Stimulated activated CD4-positive, alpha-beta T cell treated with anti-CD3 and anti-CD28 coated beads, Interleukin-1b, Interleukin-23, amount 100 ng/mL, for 24 hours (primary cell): ENCODE results near the gene TRAF2.

Experiments
- DNase-seq, 4 experiments: peaks; one replicate each; pipeline ENCODE4 v3.0.0-alpha.2; 2020; ENCODE audit warnings: low read depth in 4 of 4, low spot score in 1 of 4

TRAF2 gene

GRCh38 chr9:136847088-136847825 is 39.1 kb upstream of the TRAF2 start:
- no peak for DNase-seq

- peak; percentile 38 to 78 (median 52) for DNase-seq
Measured at GRCh38 chr9:136847826-136848392, 38.4 kb upstream of the TRAF2 start.

- DNase-seq = peak in 1 of 4 experiments; percentile 26
Measured at GRCh38 chr9:136848393-136849037, 37.8 kb upstream of the TRAF2 start.

DNA sequence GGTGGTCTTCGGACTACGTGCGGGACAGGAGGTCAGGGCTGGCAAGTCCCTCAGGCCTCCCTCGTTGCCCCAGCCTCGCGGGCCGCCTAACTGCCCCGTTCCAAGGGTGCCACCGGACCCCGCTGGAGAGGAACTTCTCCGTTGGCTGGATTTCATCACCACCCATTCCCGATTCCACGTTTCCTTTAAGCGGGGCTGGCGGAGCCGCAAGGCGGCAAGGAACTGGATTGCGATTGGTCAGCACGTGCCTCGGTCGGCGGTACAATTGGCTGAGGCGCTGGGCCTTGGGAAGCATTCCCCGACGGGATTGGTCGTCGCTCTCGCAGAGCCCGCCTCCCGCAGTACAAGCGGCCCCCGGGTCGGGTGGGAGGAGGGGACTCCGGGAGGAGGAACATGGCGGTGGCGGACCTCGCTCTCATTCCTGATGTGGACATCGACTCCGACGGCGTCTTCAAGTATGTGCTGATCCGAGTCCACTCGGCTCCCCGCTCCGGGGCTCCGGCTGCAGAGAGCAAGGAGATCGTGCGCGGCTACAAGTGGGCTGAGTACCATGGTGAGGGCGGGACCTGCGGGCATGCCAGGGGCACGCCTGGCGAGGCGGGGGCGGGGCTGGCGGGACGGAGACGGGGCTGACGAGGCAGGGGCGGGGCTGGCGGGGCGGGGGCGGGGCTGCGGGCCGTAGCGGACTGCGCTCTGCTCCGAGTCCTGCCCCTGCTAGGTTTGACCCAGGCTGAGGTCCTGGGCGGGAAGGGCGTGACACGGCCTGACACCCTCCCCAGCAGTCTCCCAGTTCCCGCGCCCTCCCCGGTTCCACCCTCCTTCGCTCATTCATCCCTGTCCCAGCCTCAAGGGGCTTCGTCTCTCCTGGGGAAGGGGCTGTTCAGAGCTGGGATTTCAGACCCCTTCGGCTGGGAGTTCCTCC is 37.0 kb upstream of the TRAF2 start, which contains the start of gene PHPT1:
Gene PHPT1 (plus strand): TSS at position 372 of the 922 bp plus-strand sequence. CDS start 22 bp downstream, at position 394.
- DNase-seq = peak; percentile 80 to 97 (median 92)

DNA sequence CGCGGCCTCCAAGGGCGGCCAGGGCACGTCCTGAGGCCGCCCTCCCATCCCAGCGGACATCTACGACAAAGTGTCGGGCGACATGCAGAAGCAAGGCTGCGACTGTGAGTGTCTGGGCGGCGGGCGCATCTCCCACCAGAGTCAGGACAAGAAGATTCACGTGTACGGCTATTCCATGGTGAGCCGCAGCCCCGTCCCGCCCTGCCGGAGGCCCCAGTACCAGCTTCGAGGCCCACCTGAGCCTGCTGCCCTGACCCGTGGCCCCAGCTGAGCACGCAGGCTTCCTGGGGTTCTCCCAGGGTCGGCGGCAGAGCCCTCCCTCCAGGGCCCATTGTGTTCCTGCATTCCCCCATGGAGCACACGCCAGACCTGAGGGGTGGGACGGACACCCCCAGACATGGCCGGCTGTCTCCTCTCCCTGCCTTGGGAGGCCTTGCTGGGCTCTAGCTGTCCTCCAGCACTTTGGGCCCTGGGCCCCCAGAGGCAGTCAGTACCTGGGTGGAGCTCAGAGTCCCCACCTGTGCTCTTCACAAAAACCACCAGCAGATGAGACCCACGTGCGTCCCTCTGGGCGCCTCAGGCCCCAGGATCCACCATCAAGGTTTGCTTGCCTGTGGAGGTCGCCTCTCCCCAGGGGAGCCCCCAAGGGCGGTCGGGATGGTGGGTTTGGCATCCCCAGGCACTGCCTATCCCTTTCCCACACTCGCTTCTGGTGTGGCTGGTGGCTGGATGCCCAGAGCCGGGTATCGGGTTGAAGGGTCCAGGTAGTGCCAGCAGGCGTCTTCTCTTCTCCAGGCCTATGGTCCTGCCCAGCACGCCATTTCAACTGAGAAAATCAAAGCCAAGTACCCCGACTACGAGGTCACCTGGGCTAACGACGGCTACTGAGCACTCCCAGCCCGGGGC is 36.1 kb upstream of the TRAF2 start:
- DNase-seq = no peak

DNA sequence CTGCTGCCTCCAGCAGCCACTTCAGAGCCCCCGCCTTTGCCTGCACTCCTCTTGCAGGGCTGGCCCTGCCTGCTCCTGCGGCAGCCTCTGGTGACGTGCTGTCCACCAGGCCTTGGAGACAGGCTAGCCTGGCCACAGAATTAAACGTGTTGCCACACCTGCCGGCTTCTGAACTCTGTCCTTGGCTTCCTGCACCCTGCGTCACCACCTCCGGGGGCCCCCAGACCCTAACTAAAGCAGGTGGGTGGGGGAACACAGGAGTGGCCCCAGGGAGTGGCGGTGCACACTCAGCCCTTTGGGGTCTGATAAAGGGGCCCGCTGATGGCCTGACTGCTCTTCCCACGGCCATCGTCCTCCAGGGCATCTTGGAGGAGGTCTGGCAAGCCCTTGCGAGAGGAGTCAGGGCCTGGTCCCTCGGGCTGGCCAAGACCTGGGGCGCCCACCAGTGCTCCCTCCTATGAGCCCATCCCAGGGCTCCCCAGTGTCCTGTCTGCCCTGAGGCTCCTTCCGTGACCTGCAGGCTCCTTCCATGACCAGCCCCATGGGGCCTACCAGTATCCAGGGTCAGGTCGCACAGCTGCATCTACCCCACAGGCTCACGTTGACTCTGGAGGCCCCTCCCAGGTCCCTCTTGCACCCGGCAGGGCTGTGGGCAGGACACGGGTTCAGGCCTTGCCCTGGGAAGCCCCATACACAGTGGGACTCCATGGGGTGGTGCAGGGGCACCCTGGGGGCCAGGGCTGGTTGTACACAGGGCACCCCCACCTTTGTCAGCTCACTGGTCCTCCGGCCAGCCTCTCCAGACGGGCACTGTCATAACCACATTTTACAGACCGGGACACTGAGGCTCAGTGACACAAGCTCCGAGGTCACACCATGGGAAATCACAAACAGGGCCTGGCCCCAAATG is 35.2 kb upstream of the TRAF2 start:
- DNase-seq = no peak

GRCh38 chr9:136851941-136852663 is 34.2 kb upstream of the TRAF2 start, which contains the start of gene MAMDC4:
TSS of gene MAMDC4 (plus strand) at chr9:136852346. CDS start at chr9:136852417, 71 bp downstream.
- no peak for DNase-seq

- DNase-seq = no peak
Measured at GRCh38 chr9:136852664-136853595, 33.4 kb upstream of the TRAF2 start.

- no peak for DNase-seq
Measured at GRCh38 chr9:136853596-136854112, 32.7 kb upstream of the TRAF2 start.

- DNase-seq = no peak
Measured at GRCh38 chr9:136854113-136854841, 32.0 kb upstream of the TRAF2 start.

DNA sequence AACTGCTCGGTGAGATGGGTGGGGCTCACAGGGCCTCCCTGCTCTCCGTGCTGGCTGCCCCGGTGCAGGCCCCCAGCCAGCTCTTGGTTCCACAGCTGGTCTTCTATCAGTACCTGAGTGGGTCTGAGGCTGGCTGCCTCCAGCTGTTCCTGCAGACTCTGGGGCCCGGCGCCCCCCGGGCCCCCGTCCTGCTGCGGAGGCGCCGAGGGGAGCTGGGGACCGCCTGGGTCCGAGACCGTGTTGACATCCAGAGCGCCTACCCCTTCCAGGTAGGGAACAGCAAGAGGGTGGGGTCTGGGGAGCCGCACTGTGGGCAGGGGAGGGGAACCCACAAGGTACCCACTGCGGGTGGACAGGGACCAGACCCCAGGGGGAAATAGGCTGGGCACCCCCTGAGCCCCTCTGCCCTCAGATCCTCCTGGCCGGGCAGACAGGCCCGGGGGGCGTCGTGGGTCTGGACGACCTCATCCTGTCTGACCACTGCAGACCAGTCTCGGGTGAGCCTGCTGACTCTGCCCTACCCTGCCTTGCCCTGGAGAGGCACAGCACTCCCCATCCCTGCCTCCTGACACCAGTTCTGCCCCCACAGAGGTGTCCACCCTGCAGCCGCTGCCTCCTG is 31.4 kb upstream of the TRAF2 start:
- DNase-seq = no peak

GRCh38 chr9:136855461-136856078 is 30.7 kb upstream of the TRAF2 start:
- DNase-seq = no peak

DNA sequence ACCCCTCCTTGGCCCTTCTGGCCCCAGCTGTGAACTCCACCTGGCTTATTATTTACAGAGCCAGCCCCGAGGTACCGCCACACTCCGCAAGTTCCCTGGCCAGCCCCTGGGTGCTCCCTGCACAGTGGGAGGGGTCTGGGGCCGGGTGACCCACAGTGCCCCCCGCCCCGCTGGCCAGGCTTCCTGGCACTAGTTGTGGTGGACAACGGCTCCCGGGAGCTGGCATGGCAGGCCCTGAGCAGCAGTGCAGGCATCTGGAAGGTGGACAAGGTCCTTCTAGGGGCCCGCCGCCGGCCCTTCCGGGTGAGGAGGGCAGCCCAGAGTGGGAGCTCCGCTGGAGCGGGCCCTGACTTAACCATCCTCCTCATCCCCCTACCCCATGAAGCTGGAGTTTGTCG is 30.2 kb upstream of the TRAF2 start:
- DNase-seq = no peak

GRCh38 chr9:136856541-136857141 is 29.7 kb upstream of the TRAF2 start:
- DNase-seq = no peak

DNA sequence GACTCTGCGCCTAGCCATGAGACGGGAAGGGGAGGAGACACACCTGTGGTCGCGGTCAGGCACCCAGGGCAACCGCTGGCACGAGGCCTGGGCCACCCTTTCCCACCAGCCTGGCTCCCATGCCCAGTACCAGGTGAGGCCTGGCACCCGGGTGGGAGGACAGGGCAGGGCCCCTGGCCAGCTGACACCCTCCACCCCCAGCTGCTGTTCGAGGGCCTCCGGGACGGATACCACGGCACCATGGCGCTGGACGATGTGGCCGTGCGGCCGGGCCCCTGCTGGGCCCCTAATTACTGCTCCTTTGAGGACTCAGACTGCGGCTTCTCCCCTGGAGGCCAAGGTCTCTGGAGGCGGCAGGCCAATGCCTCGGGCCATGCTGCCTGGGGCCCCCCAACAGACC is 29.1 kb upstream of the TRAF2 start:
- no peak for DNase-seq
